Measurements from ENCODE around the gene STAT6. TPM values are rescaled to one million over a fixed set of nuclear protein-coding genes. Genes with fewer than 3 reads are reported as not detected.
A peak's percentile ranks its signal among the peaks of the same experiment; 100 is the strongest.

Gene STAT6
- total and polyA plus RNA-seq, 2 donors (not counting 1 experiment from before 2014, with no cell fraction given) = 544 to 736 TPM

DNA sequence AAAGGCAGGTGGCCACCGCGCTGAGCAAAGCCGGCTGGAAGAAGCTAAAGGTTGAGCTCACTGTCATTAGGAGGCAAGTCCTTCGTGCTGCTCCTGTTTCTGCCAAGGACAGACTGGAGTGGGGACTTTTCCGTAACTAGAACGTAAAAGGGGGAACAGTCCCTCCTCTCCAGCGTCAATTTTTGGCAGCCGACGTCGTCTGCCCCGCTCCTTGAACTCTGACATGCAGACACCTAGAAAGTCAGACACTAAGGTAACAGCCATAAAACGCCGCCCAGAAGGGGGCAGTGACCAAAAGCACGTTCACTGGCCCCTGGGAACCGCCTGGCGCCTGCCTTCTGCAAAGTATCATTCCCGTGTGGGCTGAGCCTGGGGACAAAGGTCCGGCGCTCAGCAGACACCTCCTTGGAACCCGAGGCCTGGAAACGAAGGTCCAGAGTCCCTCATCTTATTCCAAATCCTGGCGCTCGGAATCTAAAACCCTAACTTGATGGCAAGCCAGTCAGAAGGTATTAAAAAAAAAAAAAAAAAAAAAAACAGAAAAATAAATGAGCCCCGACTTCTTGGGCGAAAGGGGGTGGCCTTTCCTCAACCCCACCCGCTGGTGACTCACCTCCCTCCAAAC is 16.1 kb upstream of the STAT6 start:
- ChIA-PET POLR2A (interaction anchor here (0.5 to 2.1 kb wide), 6 partner anchors 15 to 939 kb away, joined by 3 to 14 read pairs (median 3); partner anchors contain the start of gene STAT6), CTCF (interaction anchor here (0.9 to 8.1 kb wide), 14 partner anchors 10 to 122 kb away, joined by 3 to 108 read pairs (median 8); partner anchors contain the start of gene STAT6)
- intact Hi-C loops (cut with micrococcal nuclease) = loop anchor here (1.0 to 5.0 kb wide), 2 partner anchors 116 to 370 kb away; no protein-coding TSS in a partner anchor
- 9% methylated on average over 20 of the region's 26 CpGs for WGBS (ENCODE audit: insufficient coverage)
- H3K9me3 Mint-ChIP-seq (ENCODE audit: insufficient read depth) = no peaks in the 10 kb centered on the region
- ATAC-seq (ENCODE audit: low read depth) (peak; percentile 40), DNase-seq (peak; percentile 71)
- Histone ChIP-seq H2AFZ (ENCODE audit: insufficient read depth, low read depth, low read length, poor library complexity, severe bottlenecking) (peak overlapping the region; percentile 98), H3K9ac (ENCODE audit: low read length) (peak overlapping the region; percentile 87), H3K27me3 (replicated peaks in 1 of 4; ENCODE audit: control extremely low read depth in 1 of 4, control insufficient read depth in 3 of 4, insufficient read depth in 4 of 4, low read length in 3 of 4) (peaks cover 0 to 13% (median 3%) of the 10 kb centered on the region in 4 experiments), H3K4me1 (ENCODE audit: control insufficient read depth in 2 of 2, insufficient read depth in 2 of 2, low read length in 2 of 2) (peaks cover 11 to 21% of the 10 kb centered on the region in 2 donors), H3K4me3 (ENCODE audit: control extremely low read depth in 1 of 5, extremely low read depth in 1 of 5, insufficient read depth in 1 of 5, low read depth in 2 of 5, low read length in 4 of 5) (peak overlapping the region in 4 of 5 experiments; percentile 67 to 88 (median 81)), H3K4me2 (replicated peaks; ENCODE audit: low read depth, low read length, poor library complexity, severe bottlenecking) (peak overlapping the region; percentile 100), H3K9me3 (ENCODE audit: control extremely low read depth in 1 of 3, control insufficient read depth in 2 of 3, insufficient read depth in 1 of 3, low read length in 2 of 3) (peaks cover 0 to 2% (median 0%) of the 10 kb centered on the region in 3 donors), H3K79me2 (ENCODE audit: control insufficient read depth, insufficient read depth, low read length) (no peaks in the 10 kb centered on the region), H4K20me1 (ENCODE audit: control insufficient read depth, insufficient read depth, low read length, poor library complexity, severe bottlenecking) (no peaks in the 10 kb centered on the region), H3K36me3 (replicated peaks in 1 of 2; ENCODE audit: control extremely low read depth in 1 of 2, control insufficient read depth in 1 of 2, extremely low read depth in 1 of 2, insufficient read depth in 2 of 2, low read length in 1 of 2) (no peaks in the 10 kb centered on the region), H3K27ac (ENCODE audit: low read length in 2 of 2) (no peak overlapping the region)
- H3K4me3 Mint-ChIP-seq = peak overlapping the region; percentile 89
- peak overlapping the region; percentile 34 for H3K27ac Mint-ChIP-seq
- peaks cover 16% of the 10 kb centered on the region for H3K4me1 Mint-ChIP-seq
- peaks cover 17% of the 10 kb centered on the region for H3K27me3 Mint-ChIP-seq
- TF ChIP-seq, protein P1, sequence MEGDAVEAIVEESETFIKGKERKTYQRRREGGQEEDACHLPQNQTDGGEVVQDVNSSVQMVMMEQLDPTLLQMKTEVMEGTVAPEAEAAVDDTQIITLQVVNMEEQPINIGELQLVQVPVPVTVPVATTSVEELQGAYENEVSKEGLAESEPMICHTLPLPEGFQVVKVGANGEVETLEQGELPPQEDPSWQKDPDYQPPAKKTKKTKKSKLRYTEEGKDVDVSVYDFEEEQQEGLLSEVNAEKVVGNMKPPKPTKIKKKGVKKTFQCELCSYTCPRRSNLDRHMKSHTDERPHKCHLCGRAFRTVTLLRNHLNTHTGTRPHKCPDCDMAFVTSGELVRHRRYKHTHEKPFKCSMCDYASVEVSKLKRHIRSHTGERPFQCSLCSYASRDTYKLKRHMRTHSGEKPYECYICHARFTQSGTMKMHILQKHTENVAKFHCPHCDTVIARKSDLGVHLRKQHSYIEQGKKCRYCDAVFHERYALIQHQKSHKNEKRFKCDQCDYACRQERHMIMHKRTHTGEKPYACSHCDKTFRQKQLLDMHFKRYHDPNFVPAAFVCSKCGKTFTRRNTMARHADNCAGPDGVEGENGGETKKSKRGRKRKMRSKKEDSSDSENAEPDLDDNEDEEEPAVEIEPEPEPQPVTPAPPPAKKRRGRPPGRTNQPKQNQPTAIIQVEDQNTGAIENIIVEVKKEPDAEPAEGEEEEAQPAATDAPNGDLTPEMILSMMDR (IDR thresholded peaks at IDR 0.05) = peak; percentile 17
- no peak for TF ChIP-seq EZH2 (IDR thresholded peaks at IDR 0.05; ENCODE audit: borderline replicate concordance, insufficient read depth, low read depth, low read length, poor library complexity, severe bottlenecking)

DNA sequence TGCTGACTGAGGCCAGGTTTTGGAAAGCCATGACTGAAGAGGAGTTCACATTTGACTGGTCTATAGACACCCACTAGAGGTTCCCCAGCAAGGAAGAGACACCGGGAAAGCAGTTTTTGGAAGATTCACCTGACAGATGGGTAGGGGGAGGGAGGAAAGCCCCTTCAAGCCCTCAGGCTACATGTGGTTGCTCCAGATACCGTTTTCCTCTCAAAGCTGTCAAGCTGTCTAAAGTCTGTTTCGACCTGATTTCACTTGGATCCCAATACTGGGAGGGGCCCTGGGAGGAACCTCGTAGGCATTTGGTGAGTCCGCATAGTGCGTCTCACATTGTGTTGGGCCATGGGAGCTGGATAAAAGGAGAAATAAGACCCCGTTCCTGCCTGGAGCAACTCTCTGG is 15.4 kb upstream of the STAT6 start:
- Histone ChIP-seq H3K9me3 (ENCODE audit: control extremely low read depth in 1 of 3, control insufficient read depth in 2 of 3, insufficient read depth in 1 of 3, low read length in 2 of 3) (peaks cover 0 to 2% (median 0%) of the 10 kb centered on the region in 3 donors), H3K79me2 (ENCODE audit: control insufficient read depth, insufficient read depth, low read length) (no peaks in the 10 kb centered on the region), H3K4me3 (ENCODE audit: control extremely low read depth in 1 of 5, extremely low read depth in 1 of 5, insufficient read depth in 1 of 5, low read depth in 2 of 5, low read length in 4 of 5) (no peak overlapping the region), H3K27ac (ENCODE audit: low read length in 2 of 2) (no peak overlapping the region), H3K36me3 (replicated peaks in 1 of 2; ENCODE audit: control extremely low read depth in 1 of 2, control insufficient read depth in 1 of 2, extremely low read depth in 1 of 2, insufficient read depth in 2 of 2, low read length in 1 of 2) (no peaks in the 10 kb centered on the region), H2AFZ (ENCODE audit: insufficient read depth, low read depth, low read length, poor library complexity, severe bottlenecking) (no peak overlapping the region), H3K4me1 (ENCODE audit: control insufficient read depth in 2 of 2, insufficient read depth in 2 of 2, low read length in 2 of 2) (peaks cover 11 to 21% of the 10 kb centered on the region in 2 donors), H3K9ac (ENCODE audit: low read length) (no peak overlapping the region), H3K27me3 (replicated peaks in 1 of 4; ENCODE audit: control extremely low read depth in 1 of 4, control insufficient read depth in 3 of 4, insufficient read depth in 4 of 4, low read length in 3 of 4) (peaks cover 0 to 13% (median 3%) of the 10 kb centered on the region in 4 experiments), H3K4me2 (replicated peaks; ENCODE audit: low read depth, low read length, poor library complexity, severe bottlenecking) (no peak overlapping the region), H4K20me1 (ENCODE audit: control insufficient read depth, insufficient read depth, low read length, poor library complexity, severe bottlenecking) (no peaks in the 10 kb centered on the region)
- TF ChIP-seq, protein P1 (IDR thresholded peaks at IDR 0.05) = no peak
- no peak for TF ChIP-seq EZH2 (IDR thresholded peaks at IDR 0.05; ENCODE audit: borderline replicate concordance, insufficient read depth, low read depth, low read length, poor library complexity, severe bottlenecking)
- no peaks in the 10 kb centered on the region for H3K9me3 Mint-ChIP-seq (ENCODE audit: insufficient read depth)
- peaks cover 15% of the 10 kb centered on the region for H3K4me1 Mint-ChIP-seq
- ChIA-PET POLR2A (interaction anchor here (1.0 to 2.1 kb wide), 3 partner anchors 15 to 114 kb away, joined by 3 to 14 read pairs (median 4); partner anchors contain the start of gene STAT6), CTCF (interaction anchor here (1.4 to 8.1 kb wide), 9 partner anchors 11 to 116 kb away, joined by 3 to 108 read pairs (median 60); partner anchors contain the start of gene STAT6)
- ATAC-seq (ENCODE audit: low read depth) (no peak), DNase-seq (no peak)
- intact Hi-C loops (cut with micrococcal nuclease) = loop anchor here (5.0 kb wide), 1 partner anchor 369 kb away; no protein-coding TSS in a partner anchor
- 71% methylated on average over 6 of the region's 7 CpGs for WGBS (ENCODE audit: insufficient coverage)
- no peak overlapping the region for H3K27ac Mint-ChIP-seq
- peaks cover 15% of the 10 kb centered on the region for H3K27me3 Mint-ChIP-seq
- peak overlapping the region; percentile 89 for H3K4me3 Mint-ChIP-seq

Measured in B cell (primary cell).